GM12874 (cell line): ENCODE results near the gene POMC.

ENCODE experiments used
- TF ChIP-seq, protein P1 (sequence below): IDR thresholded peaks from 2 replicates; pipeline ENCODE4 v1.5.1; 2011; ENCODE audit warnings: low read depth, mild to moderate bottlenecking, control low read depth, low read length, moderate library complexity; ENCODE audit not compliant: insufficient read depth

POMC gene

DNA sequence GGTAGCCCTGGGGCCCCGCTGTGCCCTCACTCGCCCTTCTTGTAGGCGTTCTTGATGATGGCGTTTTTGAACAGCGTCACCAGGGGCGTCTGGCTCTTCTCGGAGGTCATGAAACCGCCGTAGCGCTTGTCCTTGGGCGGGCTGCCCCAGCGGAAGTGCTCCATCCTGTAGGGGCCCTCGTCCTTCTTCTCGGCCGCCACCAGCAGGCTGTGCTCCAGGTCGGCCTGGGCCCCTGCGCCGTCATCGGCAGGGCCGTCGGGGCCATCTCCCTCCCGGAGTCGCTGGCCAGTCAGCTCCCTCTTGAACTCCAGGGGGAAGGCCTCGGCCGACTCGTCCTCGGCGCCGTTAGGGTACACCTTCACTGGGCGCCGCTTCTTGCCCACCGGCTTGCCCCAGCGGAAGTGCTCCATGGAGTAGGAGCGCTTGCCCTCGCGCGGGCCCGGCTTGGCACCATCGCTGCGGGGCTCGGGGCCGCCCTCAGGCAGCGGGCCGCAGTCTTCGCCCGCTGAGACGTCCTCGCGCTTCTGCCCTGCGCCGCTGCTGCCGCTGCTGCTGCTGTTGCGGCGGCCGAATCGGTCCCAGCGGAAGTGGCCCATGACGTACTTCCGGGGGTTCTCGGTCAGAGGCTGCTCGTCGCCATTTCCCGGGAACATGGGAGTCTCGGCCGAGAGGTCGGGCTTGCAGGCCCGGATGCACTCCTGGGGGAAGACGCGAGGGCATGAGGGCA lies 7.2 kb downstream of the POMC start:
- TF ChIP-seq, protein P1, sequence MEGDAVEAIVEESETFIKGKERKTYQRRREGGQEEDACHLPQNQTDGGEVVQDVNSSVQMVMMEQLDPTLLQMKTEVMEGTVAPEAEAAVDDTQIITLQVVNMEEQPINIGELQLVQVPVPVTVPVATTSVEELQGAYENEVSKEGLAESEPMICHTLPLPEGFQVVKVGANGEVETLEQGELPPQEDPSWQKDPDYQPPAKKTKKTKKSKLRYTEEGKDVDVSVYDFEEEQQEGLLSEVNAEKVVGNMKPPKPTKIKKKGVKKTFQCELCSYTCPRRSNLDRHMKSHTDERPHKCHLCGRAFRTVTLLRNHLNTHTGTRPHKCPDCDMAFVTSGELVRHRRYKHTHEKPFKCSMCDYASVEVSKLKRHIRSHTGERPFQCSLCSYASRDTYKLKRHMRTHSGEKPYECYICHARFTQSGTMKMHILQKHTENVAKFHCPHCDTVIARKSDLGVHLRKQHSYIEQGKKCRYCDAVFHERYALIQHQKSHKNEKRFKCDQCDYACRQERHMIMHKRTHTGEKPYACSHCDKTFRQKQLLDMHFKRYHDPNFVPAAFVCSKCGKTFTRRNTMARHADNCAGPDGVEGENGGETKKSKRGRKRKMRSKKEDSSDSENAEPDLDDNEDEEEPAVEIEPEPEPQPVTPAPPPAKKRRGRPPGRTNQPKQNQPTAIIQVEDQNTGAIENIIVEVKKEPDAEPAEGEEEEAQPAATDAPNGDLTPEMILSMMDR = no peak

DNA sequence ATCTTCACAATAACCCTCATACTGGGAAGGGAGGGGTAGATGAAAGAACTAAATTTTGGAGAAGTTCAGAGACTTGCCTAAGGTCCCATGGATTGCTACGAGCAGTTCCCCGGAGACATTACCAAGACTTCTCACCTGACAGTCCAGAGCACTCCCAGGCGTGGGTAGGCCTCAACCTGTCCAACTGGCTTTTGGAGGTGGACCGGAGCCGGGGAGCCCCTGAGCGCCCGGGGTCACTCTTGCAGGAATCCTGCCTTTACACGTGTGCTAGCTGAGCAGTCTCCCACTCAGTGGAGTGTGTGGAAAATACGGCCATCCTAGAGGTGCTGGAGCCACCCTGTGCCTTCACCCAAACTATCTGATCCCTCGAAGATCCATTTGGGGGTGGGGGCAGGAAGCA lies 8.0 kb downstream of the POMC start:
- TF ChIP-seq, protein P1 = no peak

DNA sequence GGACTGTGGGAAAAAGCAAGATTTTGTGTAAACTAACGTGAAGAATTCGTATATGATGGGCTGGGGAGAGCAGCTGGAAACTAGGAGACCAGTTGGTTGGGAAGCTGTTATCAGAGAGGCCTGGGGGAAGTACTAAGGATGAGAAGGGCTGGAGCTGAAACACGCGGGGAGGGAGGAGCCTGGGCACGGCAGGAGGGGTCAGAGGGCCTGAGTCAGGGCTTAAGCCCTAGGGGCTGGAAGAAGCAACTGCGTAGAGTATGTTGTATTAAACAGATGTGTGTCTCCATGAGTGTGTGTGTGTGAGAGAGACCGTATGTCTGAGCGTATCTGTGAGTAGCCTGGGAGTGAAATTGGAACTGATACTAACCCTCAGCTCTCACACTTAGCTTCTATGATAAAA lies 8.4 kb downstream of the POMC start:
- TF ChIP-seq, protein P1 = no peak

DNA sequence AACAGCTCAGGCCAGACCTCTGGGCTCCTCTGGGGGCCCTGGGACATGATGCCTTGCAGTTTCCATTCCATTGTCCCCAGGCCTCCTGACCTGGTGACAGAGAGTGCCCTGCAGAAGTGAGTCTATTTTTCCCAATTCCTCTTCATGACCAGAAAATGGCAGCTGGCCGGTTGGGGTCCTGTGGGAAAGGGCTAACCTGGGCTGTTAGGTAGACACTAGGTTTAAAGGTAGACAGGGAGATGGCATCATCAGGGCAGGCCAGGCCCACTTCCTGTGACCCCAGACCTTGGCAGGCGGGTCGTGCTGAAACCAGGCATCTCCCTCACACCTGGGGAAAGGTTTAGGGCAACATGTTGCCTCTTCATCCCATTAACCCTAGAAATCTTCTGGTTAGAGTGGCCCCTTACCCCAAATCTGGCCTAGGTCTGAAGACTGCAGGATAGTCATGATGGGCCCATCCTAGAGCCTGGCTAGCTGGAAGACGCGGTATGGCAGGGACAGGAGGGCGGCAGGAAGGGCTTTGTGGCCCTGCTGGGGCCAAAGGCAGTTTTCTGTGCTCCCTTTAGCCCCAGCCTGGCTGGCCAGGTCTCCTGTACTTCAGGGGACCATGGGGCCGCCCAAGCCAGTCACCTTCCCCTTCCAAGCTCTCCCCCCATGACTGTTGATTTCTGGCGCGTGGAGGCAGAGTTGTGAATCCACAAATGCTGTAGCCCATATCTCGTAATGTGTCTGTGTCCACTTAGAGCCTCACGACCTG lies 10.1 kb downstream of the POMC start:
- TF ChIP-seq, protein P1 = no peak

DNA sequence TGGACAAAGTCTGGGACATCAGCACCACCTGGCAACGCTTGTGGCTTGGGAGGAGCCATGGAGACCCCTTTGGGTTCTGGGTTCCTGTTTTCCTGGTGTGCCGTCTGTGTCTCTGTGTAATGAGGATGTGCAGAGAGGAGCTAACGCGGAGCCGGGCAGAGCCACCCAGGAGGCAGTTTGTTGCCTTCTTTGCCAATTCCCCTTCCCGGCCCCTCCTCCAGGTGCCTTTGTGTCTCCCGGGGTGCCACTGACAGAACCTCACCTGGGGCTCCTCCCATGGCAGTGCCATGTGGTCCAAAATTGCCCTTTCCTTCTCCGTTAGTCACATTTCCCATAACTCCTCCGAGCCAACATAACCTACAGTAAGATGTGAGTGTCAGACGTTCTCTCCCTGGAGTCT lies 13.0 kb downstream of the POMC start:
- TF ChIP-seq, protein P1 = no peak

DNA sequence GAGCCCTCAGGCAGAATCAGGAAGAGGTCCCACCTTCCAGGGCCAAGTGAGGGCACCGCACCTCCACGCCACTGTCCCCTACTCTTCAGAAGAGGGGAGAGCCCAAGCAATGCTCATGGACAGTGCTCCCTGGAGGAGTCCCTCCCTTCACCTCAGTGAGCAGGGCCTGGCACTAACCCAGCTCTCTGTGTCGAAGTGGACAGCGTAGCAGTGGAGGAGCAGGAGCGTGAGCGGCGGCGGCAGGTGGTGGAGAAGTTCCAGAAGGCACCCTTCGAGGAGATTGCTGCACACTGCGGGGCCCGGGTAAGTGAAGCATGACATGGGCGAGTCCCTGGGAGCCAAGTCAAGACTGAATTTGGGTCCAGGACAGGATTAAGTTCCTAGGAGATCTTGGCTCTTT lies 16.7 kb downstream of the POMC start:
- TF ChIP-seq, protein P1 = no peak

DNA sequence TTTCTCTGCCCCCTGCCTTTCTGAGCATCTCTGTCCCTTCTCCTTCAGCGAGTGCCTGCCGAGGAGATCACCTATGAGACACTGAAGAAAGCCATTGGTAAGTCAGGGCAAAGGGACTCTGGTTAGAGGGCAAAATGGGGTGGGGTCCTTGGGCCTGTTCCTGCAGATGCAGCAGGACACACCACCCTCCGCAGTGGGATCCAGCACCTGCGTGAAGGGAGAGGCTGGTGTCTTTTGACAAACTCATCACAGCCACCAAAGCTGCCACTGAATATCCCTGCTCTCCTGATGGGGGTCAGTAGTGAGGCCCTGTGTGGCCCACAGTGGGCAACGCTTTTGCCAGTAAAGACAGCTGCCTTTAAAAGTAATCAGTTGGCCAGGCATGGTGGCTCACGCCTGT lies 18.7 kb downstream of the POMC start:
- TF ChIP-seq, protein P1 = no peak
